22Rv1 (cell line): ENCODE measurements around the gene ZNF316.

Source experiments
- CTCF ChIP-seq: fragments of 450-650 bp; IDR thresholded peaks from 2 replicates; pipeline ENCODE4 v1.5.1; 2017; ENCODE audit warnings: mild to moderate bottlenecking
- ZFX ChIP-seq: fragments of 450-650 bp; IDR thresholded peaks from 2 replicates; pipeline ENCODE4 v1.6.1; 2017; ENCODE audit warnings: antibody characterized with exemption, borderline replicate concordance

- TF ChIP-seq CTCF, result no peak
- no peak for TF ChIP-seq ZFX
Observed at GRCh38 chr7:6647080-6647479, 10.0 kb downstream of the ZNF316 start.
